Tibial nerve (tissue), 3 donors: ENCODE results near the gene MORN1.

Experiments used
- CTCF ChIP-seq, 5 experiments: fragments of 200-600 bp in 3 of 5; fragments of 450-650 bp in 2 of 5; sonication (generic) in 3 of 5; IDR thresholded peaks; one replicate each; pipeline ENCODE4 v1.5.1; 2016 to 2019; ENCODE audit warnings: antibody characterized with exemption in 5 of 5, mild to moderate bottlenecking in 3 of 5, moderate library complexity in 2 of 5
- POLR2A ChIP-seq, 2 donors: fragments of 450-650 bp; IDR thresholded peaks; one replicate each; pipeline ENCODE4 v1.6.1; 2017; ENCODE audit warnings: antibody characterized with exemption in 2 of 2, mild to moderate bottlenecking in 2 of 2, moderate library complexity in 2 of 2

GRCh38 chr1:2324553-2325366 is 66.6 kb downstream of the MORN1 start:
- TF ChIP-seq CTCF (IDR thresholded peaks at IDR 0.05) (no peak), POLR2A (IDR thresholded peaks at IDR 0.05) (no peak)
